Activated CD8-positive, alpha-beta T cell treated with anti-CD3 and anti-CD28 coated beads for 36 hours (primary cell): ENCODE results near the gene DNAH12. TPM values are rescaled to one million over a fixed set of nuclear protein-coding genes. Genes with fewer than 3 reads are reported as not detected.

ENCODE experiments used
- ATAC-seq: fragments of 200-7000 bp; cut with Tn5 transposase; one replicate; pipeline ENCODE4 v1.10.0; 2021; ENCODE audit warnings: mild to moderate bottlenecking, moderate library complexity
- CTCF ChIA-PET: fragments of 350-600 bp; sonication (Branson Sonifier 250); formaldehyde crosslinking; loops from one replicate; lab custom pipeline; 2021; ENCODE audit warnings: antibody characterized with exemption; lab: Charles Lee
- POLR2A ChIA-PET: fragments of 350-600 bp; sonication (Branson Sonifier 250); formaldehyde crosslinking; loops from one replicate; lab custom pipeline; 2021; ENCODE audit warnings: antibody characterized with exemption; lab: Charles Lee
- DNase-seq: peaks from one replicate; pipeline ENCODE4 v3.0.0-alpha.2; 2020
- H3K27ac Mint-ChIP-seq: one replicate; pipeline ENCODE4 v1.8.0; 2021; ENCODE audit warnings: mild to moderate bottlenecking, mixed read lengths
- H3K27me3 Mint-ChIP-seq: one replicate; pipeline ENCODE4 v1.8.0; 2021; ENCODE audit warnings: mixed read lengths
- H3K36me3 Mint-ChIP-seq: one replicate; pipeline ENCODE4 v1.8.0; 2021; ENCODE audit warnings: low read depth, mixed read lengths
- H3K4me1 Mint-ChIP-seq: one replicate; pipeline ENCODE4 v1.8.0; 2021; ENCODE audit warnings: low read depth, mixed read lengths
- H3K4me3 Mint-ChIP-seq: one replicate; pipeline ENCODE4 v1.8.0; 2021; ENCODE audit warnings: mild to moderate bottlenecking, moderate library complexity, mixed read lengths
- H3K9me3 Mint-ChIP-seq: one replicate; pipeline ENCODE4 v1.8.0; 2021; ENCODE audit warnings: mixed read lengths
- intact Hi-C: fragments of 100-400 bp; cut with micrococcal nuclease; formaldehyde crosslinking; loops from one replicate; pipeline ENCODE4 v1.10.0; 2022
- total RNA-seq, 2 experiments: library from RNA; stranded (reverse); gene quantifications; one replicate each; pipeline ENCODE4 v1.2.3, GENCODE V29; 2021
- TF ChIP-seq, protein P1 (sequence below): fragments of 200-600 bp; IDR thresholded peaks from one replicate; pipeline ENCODE4 v1.8.0; 2022; ENCODE audit warnings: antibody characterized with exemption, mild to moderate bottlenecking

The DNAH12 gene
- total RNA-seq, 2 experiments from 2014 or later: 0.07 TPM; not detected in 1

DNA sequence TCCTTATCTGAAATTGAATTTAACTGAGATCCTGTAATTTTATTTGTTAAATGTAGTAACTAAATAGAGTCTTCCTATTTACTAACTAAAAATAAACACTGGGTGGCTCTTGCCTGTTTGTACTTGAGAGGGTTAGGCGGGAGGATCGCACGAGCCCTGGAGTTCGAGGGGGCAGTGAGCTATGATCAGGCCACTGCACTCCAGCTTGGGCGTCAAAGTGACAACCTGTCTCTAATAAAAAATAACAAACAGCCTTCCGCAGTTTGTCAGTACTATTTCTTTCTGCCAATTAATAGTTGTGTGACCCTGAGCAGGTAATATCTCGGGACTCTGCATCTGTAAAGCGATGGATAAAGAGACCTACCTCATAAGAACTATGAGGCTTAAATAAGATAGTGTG lies 11.2 kb upstream of the DNAH12 start:
- peak overlapping the region; percentile 99 for H3K27ac Mint-ChIP-seq
- H3K9me3 Mint-ChIP-seq: no peaks in the 10 kb centered on the region
- DNase-seq: peak; percentile 8
- TF ChIP-seq, protein P1, sequence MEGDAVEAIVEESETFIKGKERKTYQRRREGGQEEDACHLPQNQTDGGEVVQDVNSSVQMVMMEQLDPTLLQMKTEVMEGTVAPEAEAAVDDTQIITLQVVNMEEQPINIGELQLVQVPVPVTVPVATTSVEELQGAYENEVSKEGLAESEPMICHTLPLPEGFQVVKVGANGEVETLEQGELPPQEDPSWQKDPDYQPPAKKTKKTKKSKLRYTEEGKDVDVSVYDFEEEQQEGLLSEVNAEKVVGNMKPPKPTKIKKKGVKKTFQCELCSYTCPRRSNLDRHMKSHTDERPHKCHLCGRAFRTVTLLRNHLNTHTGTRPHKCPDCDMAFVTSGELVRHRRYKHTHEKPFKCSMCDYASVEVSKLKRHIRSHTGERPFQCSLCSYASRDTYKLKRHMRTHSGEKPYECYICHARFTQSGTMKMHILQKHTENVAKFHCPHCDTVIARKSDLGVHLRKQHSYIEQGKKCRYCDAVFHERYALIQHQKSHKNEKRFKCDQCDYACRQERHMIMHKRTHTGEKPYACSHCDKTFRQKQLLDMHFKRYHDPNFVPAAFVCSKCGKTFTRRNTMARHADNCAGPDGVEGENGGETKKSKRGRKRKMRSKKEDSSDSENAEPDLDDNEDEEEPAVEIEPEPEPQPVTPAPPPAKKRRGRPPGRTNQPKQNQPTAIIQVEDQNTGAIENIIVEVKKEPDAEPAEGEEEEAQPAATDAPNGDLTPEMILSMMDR: no peak
- CTCF ChIA-PET: interaction anchor here (1.3 to 4.3 kb wide), 2 partner anchors 11 to 157 kb away, joined by 3 to 14 read pairs; no protein-coding TSS in a partner anchor
- H3K4me1 Mint-ChIP-seq: peaks cover 19% of the 10 kb centered on the region
- intact Hi-C loops: loop anchor here (5.0 kb wide), 1 partner anchor 42 kb away; the partner anchor contains the start of gene ARF4
- no peak for ATAC-seq
- peak overlapping the region; percentile 99 for H3K4me3 Mint-ChIP-seq
- no peaks in the 10 kb centered on the region for H3K27me3 Mint-ChIP-seq
- H3K36me3 Mint-ChIP-seq: peaks cover 29% of the 10 kb centered on the region
- POLR2A ChIA-PET: interaction anchor here (0.9 to 4.3 kb wide), 6 partner anchors 31 to 273 kb away, joined by 3 to 47 read pairs (median 4); partner anchors contain the start of gene ARF4

DNA sequence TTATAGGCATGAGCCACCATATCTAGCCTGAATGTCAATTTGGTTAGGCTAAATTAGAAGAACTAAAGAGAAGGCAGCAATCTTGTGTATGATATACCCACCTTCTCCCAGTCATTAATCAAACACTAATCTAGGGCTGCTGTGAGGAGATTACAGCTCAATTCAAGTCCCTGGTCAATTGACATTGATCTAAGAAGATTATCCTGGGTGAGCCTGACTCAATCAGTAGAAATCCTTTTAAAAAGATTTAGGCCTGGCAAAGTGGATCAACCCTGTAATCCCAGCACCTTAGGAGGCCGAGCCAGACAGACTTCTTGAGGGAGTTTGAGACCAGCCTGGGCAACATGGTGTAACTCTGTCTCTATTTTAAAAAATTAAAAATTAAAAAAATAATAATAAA lies 2.5 kb upstream of the DNAH12 start:
- intact Hi-C loops: no loop called here
- Mint-ChIP-seq H3K27me3 (no peaks in the 10 kb centered on the region), H3K4me3 (no peak overlapping the region), H3K4me1 (peaks cover 2% of the 10 kb centered on the region), H3K36me3 (no peaks in the 10 kb centered on the region), H3K9me3 (no peaks in the 10 kb centered on the region), H3K27ac (no peak overlapping the region)
- CTCF ChIA-PET: no interaction called here
- DNase-seq (no peak), ATAC-seq (no peak)
- POLR2A ChIA-PET: no interaction called here
- TF ChIP-seq, protein P1: no peak

- H3K4me3 Mint-ChIP-seq: no peak overlapping the region
- no peaks in the 10 kb centered on the region for H3K36me3 Mint-ChIP-seq
- CTCF ChIA-PET: no interaction called here
- ATAC-seq (no peak), DNase-seq (no peak)
- intact Hi-C loops: no loop called here
- H3K4me1 Mint-ChIP-seq: peaks cover 2% of the 10 kb centered on the region
- POLR2A ChIA-PET: interaction anchor here (1.0 kb wide), 1 partner anchor 10 kb away, joined by 5 read pairs; the partner anchor contains the start of gene PDE12
- no peak overlapping the region for H3K27ac Mint-ChIP-seq
- H3K9me3 Mint-ChIP-seq: no peaks in the 10 kb centered on the region
- H3K27me3 Mint-ChIP-seq: no peaks in the 10 kb centered on the region
- TF ChIP-seq, protein P1: no peak
These were observed 1.6 kb upstream of the DNAH12 start for GRCh38 chr3:57545636-57546268.

DNA sequence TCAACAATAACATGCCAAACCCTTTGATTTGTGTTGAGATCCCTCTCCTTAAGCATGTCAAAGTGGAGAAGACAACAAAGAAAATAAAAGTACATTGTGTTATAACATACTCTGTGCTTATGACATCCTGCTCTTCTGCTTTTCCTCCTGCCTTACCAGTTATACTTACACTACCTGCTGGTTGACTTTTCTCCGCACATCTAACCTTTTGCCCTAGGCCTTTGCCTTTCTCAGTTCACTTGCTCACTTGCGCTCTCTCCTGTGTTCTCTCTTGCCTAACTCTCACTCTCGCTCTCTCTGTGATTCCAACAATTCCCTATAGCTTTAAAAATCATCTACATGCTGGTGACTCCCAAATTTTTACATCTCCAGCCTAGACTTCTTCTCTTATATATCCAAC lies 5.7 kb downstream of the DNAH12 start:
- DNase-seq (no peak), ATAC-seq (no peak)
- CTCF ChIA-PET: interaction anchor here (0.7 to 1.8 kb wide), 2 partner anchors 9 to 141 kb away, joined by 3 to 6 read pairs; no protein-coding TSS in a partner anchor
- Mint-ChIP-seq H3K4me1 (no peaks in the 10 kb centered on the region), H3K36me3 (no peaks in the 10 kb centered on the region), H3K27ac (no peak overlapping the region), H3K27me3 (no peaks in the 10 kb centered on the region), H3K4me3 (no peak overlapping the region), H3K9me3 (peaks cover 2% of the 10 kb centered on the region)
- intact Hi-C loops: no loop called here
- TF ChIP-seq, protein P1: no peak
- POLR2A ChIA-PET: no interaction called here

- Mint-ChIP-seq H3K9me3 (peaks cover under 1% of the 10 kb centered on the region), H3K4me1 (no peaks in the 10 kb centered on the region), H3K36me3 (no peaks in the 10 kb centered on the region), H3K27me3 (peaks cover 3% of the 10 kb centered on the region), H3K4me3 (no peak overlapping the region), H3K27ac (no peak overlapping the region)
- ChIA-PET POLR2A (interaction anchor here (0.6 kb wide), 1 partner anchor 237 kb away, joined by 3 read pairs; the partner anchor contains the start of gene ASB14), CTCF (interaction anchor here (0.6 kb wide), 1 partner anchor 9 kb away, joined by 3 read pairs; no protein-coding TSS in a partner anchor)
- intact Hi-C loops: no loop called here
- TF ChIP-seq, protein P1: no peak
- DNase-seq (no peak), ATAC-seq (no peak)
These were observed 14.0 kb downstream of the DNAH12 start for GRCh38 chr3:57530071-57530608.
